H1 (cell line): Measurements from ENCODE around the gene ARAP3. TPM values are rescaled to one million over a fixed set of nuclear protein-coding genes. Genes with fewer than 3 reads are reported as not detected.

Experiments used
- CTCF ChIA-PET: fragments of 300-600 bp; sonication (Branson Sonifier 250); formaldehyde crosslinking; loops from one replicate; lab custom pipeline; 2021; ENCODE audit not compliant: partially characterized antibody; lab: Charles Lee
- POLR2A ChIA-PET: fragments of 300-600 bp; sonication (Branson Sonifier 250); formaldehyde crosslinking; loops from one replicate; lab custom pipeline; 2021; ENCODE audit warnings: inconsistent platforms; ENCODE audit not compliant: partially characterized antibody; lab: Charles Lee
- DNase-seq, 2 experiments: peaks; one replicate each; pipeline versions ENCODE4 v3.0.0 to v3.0.0-alpha.2; 2010 to 2022; ENCODE audit warnings: low spot score in 2 of 2, low read depth in 1 of 2, mixed read lengths in 1 of 2
- FAIRE-seq: peaks from 2 replicates; lab custom pipeline; 2011; peaks lifted over from hg19 to GRCh38; lab: Jason Lieb, UNC
- H2AFZ ChIP-seq: 2 replicates; pipeline ENCODE4 v1.8.1; 2012; ENCODE audit warnings: low read length, inconsistent platforms
- H2AK5ac ChIP-seq: 2 replicates; pipeline ENCODE4 v1.6.1; 2013; ENCODE audit warnings: low read depth, low read length
- H2BK120ac ChIP-seq: replicated peaks from 2 replicates; pipeline ENCODE3; 2013; ENCODE audit warnings: low read depth, low read length, inconsistent platforms
- H2BK12ac ChIP-seq: 2 replicates; pipeline ENCODE4 v1.6.1; 2013; ENCODE audit warnings: low read depth, low read length
- H2BK15ac ChIP-seq: 2 replicates; pipeline ENCODE4 v1.6.1; 2013; ENCODE audit warnings: low read length
- H2BK20ac ChIP-seq: 2 replicates; pipeline ENCODE4 v1.6.1; 2013; ENCODE audit warnings: low read length
- H2BK5ac ChIP-seq: 2 replicates; pipeline ENCODE4 v1.6.1; 2013; ENCODE audit warnings: low read depth, low read length
- H3K14ac ChIP-seq: 2 replicates; pipeline ENCODE4 v1.6.1; 2013; ENCODE audit warnings: inconsistent platforms; ENCODE audit not compliant: insufficient read length
- H3K18ac ChIP-seq: 2 replicates; pipeline ENCODE4 v1.6.1; 2013; ENCODE audit warnings: low read length; ENCODE audit errors: extremely low read depth
- H3K23ac ChIP-seq: 2 replicates; pipeline ENCODE4 v1.6.1; 2013; ENCODE audit warnings: inconsistent platforms; ENCODE audit not compliant: insufficient read length
- H3K23me2 ChIP-seq: 2 replicates; pipeline ENCODE4 v1.6.1; 2013; ENCODE audit warnings: low read depth, low read length
- H3K27ac ChIP-seq: 2 replicates; pipeline ENCODE4 v1.6.1; 2011; ENCODE audit warnings: low read depth, low read length, inconsistent platforms
- H3K27me3 ChIP-seq, 4 experiments: replicated peaks in 1 of 4; 1 replicate in 1 of 4; 2 replicates in 3 of 4; pipeline versions ENCODE4 v1.6.1 to v1.8.1; 2011 to 2013; ENCODE audit warnings: low read length in 3 of 4, mild to moderate bottlenecking in 3 of 4, inconsistent platforms in 2 of 4, mixed read lengths in 2 of 4, moderate library complexity in 1 of 4; ENCODE audit not compliant: control insufficient read depth in 3 of 4, insufficient read depth in 3 of 4; ENCODE audit errors: extremely low read depth in 1 of 4
- H3K36me3 ChIP-seq, 4 experiments: 2 replicates each; pipeline versions ENCODE4 v1.6.1 to v1.8.1; 2011 to 2013; ENCODE audit warnings: mild to moderate bottlenecking in 4 of 4, low read length in 3 of 4, moderate library complexity in 2 of 4, control low read depth in 1 of 4, inconsistent platforms in 1 of 4; ENCODE audit not compliant: insufficient read depth in 4 of 4, control insufficient read depth in 2 of 4
- H3K4ac ChIP-seq: replicated peaks from 2 replicates; pipeline ENCODE3; 2013; ENCODE audit warnings: low read length, low read depth, mixed read lengths, inconsistent platforms; ENCODE audit not compliant: insufficient read length
- H3K4me1 ChIP-seq, 4 experiments: replicated peaks in 1 of 4; 1 replicate in 1 of 4; 2 replicates in 3 of 4; pipeline versions ENCODE4 v1.6.1 to v1.8.1; 2011 to 2013; ENCODE audit warnings: low read length in 3 of 4, inconsistent platforms in 2 of 4, mixed read lengths in 1 of 4; ENCODE audit not compliant: insufficient read depth in 4 of 4, control insufficient read depth in 3 of 4
- H3K4me2 ChIP-seq, 2 experiments: 2 replicates each; pipeline versions ENCODE4 v1.6.1 to v1.8.1; 2011 to 2013; ENCODE audit warnings: low read depth in 2 of 2, low read length in 2 of 2, control low read depth in 1 of 2, inconsistent platforms in 1 of 2, mild to moderate bottlenecking in 1 of 2; ENCODE audit not compliant: insufficient read depth in 1 of 2
- H3K4me3 ChIP-seq, 4 experiments: fragments of 200-600, 300-600 bp in 1 of 4; sonication (generic), shearing (Covaris generic), sonication (Bioruptor Twin) in 1 of 4; 2 replicates each; pipeline versions ENCODE4 v1.5.1 to v1.8.1; 2011 to 2016; ENCODE audit warnings: low read length in 4 of 4, low read depth in 3 of 4, control low read depth in 2 of 4, inconsistent platforms in 2 of 4, mild to moderate bottlenecking in 2 of 4, mixed read lengths in 1 of 4, moderate library complexity in 1 of 4; ENCODE audit not compliant: insufficient read depth in 2 of 4; ENCODE audit errors: extremely low read depth in 1 of 4
- H3K56ac ChIP-seq: replicated peaks from 2 replicates; pipeline ENCODE3; 2013; ENCODE audit warnings: low read depth, mild to moderate bottlenecking, mixed read lengths, low read length, inconsistent platforms; ENCODE audit not compliant: insufficient read length
- H3K79me1 ChIP-seq: 2 replicates; pipeline ENCODE4 v1.6.1; 2013; ENCODE audit warnings: low read depth, low read length, control low read depth
- H3K79me2 ChIP-seq, 2 experiments: 2 replicates each; pipeline versions ENCODE4 v1.6.1 to v1.8.1; 2012 to 2013; ENCODE audit warnings: low read length in 2 of 2, mild to moderate bottlenecking in 2 of 2, inconsistent platforms in 1 of 2; ENCODE audit not compliant: insufficient read depth in 2 of 2, control insufficient read depth in 1 of 2
- H3K9ac ChIP-seq, 4 experiments: replicated peaks in 1 of 4; 1 replicate in 1 of 4; 2 replicates in 3 of 4; pipeline versions ENCODE4 v1.6.1 to v1.8.1; 2011 to 2013; ENCODE audit warnings: low read depth in 3 of 4, low read length in 3 of 4, control low read depth in 2 of 4, mild to moderate bottlenecking in 2 of 4, moderate library complexity in 2 of 4, inconsistent platforms in 1 of 4; ENCODE audit errors: extremely low read depth in 1 of 4
- H3K9me3 ChIP-seq, 2 experiments: 2 replicates each; pipeline versions ENCODE4 v1.6.1 to v1.8.1; 2012 to 2013; ENCODE audit warnings: mild to moderate bottlenecking in 2 of 2, moderate library complexity in 2 of 2, control low read depth in 1 of 2, inconsistent platforms in 1 of 2, low read depth in 1 of 2, low read length in 1 of 2, mixed read lengths in 1 of 2; ENCODE audit not compliant: insufficient read depth in 2 of 2
- H4K20me1 ChIP-seq, 2 experiments: replicated peaks in 1 of 2; 2 replicates each; pipeline versions ENCODE3 to v1.8.1; 2011 to 2013; ENCODE audit warnings: inconsistent platforms in 2 of 2, low read length in 2 of 2, mild to moderate bottlenecking in 1 of 2; ENCODE audit not compliant: insufficient read depth in 2 of 2, control insufficient read depth in 1 of 2
- H4K5ac ChIP-seq: 2 replicates; pipeline ENCODE4 v1.6.1; 2013; ENCODE audit warnings: low read length, low read depth, mixed read lengths, inconsistent platforms; ENCODE audit not compliant: insufficient read length
- H4K8ac ChIP-seq: 2 replicates; pipeline ENCODE4 v1.8.0; 2013; ENCODE audit warnings: mild to moderate bottlenecking, moderate library complexity, low read length, inconsistent platforms; ENCODE audit not compliant: insufficient read depth; ENCODE audit errors: extremely low read depth
- H4K91ac ChIP-seq: replicated peaks from 2 replicates; pipeline ENCODE3; 2013; ENCODE audit warnings: low read length, mixed read lengths, inconsistent platforms; ENCODE audit not compliant: insufficient read length
- ATF2 ChIP-seq: IDR thresholded peaks from 2 replicates; pipeline ENCODE4 v1.6.1; 2012; ENCODE audit warnings: low read length, inconsistent platforms
- BCL11A ChIP-seq, 2 experiments: IDR thresholded peaks; one replicate each; pipeline ENCODE4 v1.6.1; 2011; ENCODE audit warnings: low read depth in 2 of 2, low read length in 2 of 2, mild to moderate bottlenecking in 2 of 2
- CBX5 ChIP-seq: fragments of 300-800, 300-1000 bp; sonication (generic); IDR thresholded peaks from 2 replicates; pipeline ENCODE4 v1.7.1; 2016; ENCODE audit warnings: antibody characterized with exemption, low read length, low read depth
- EP300 ChIP-seq, 2 experiments: IDR thresholded peaks; 1 replicate in 1 of 2; 2 replicates in 1 of 2; pipeline ENCODE4 v1.6.1; 2011 to 2012; ENCODE audit warnings: low read depth in 2 of 2, low read length in 2 of 2, mild to moderate bottlenecking in 2 of 2, borderline replicate concordance in 1 of 2, inconsistent platforms in 1 of 2, moderate library complexity in 1 of 2
- GABPA ChIP-seq: IDR thresholded peaks from 2 replicates; pipeline ENCODE4 v1.6.1; 2011; ENCODE audit warnings: mild to moderate bottlenecking, low read length, moderate library complexity, borderline replicate concordance; ENCODE audit not compliant: insufficient read depth
- GTF2F1 ChIP-seq: IDR thresholded peaks from 2 replicates; pipeline ENCODE4 v1.6.1; 2012; ENCODE audit warnings: low read depth, low read length, improper control_type of control experiment, borderline replicate concordance
- NRF1 ChIP-seq: IDR thresholded peaks from 2 replicates; pipeline ENCODE4 v1.6.1; 2011; ENCODE audit warnings: mild to moderate bottlenecking, low read depth, low read length, improper control_type of control experiment
- RFX5 ChIP-seq: IDR thresholded peaks from 2 replicates; pipeline ENCODE4 v1.6.1; 2011; ENCODE audit warnings: low read depth, low read length, improper control_type of control experiment, borderline replicate concordance
- SP1 ChIP-seq: IDR thresholded peaks from 2 replicates; pipeline ENCODE4 v1.6.1; 2011; ENCODE audit warnings: low read depth, low read length
- WGBS, 2 experiments: shearing (Covaris generic) in 1 of 2; methylation state at CpG; one replicate each; pipeline versions ENCODE4 v1.1.6 to v1.1.7; 2013 to 2015; ENCODE audit warnings: low lambda C conversion rate in 2 of 2, mixed read lengths in 2 of 2, inconsistent platforms in 1 of 2, low coverage in 1 of 2, missing lambda C conversion rate in 1 of 2; ENCODE audit not compliant: insufficient replicate concordance in 2 of 2, insufficient coverage in 1 of 2, insufficient read length in 1 of 2; ENCODE audit errors: extremely low coverage in 1 of 2, missing lambda C conversion rate in 1 of 2; 5-methylcytosine and 5-hydroxymethylcytosine counted together
- polyA plus RNA-seq, 7 experiments: library from polyadenylated mRNA; depleted of rRNA in 3 of 7; stranded (reverse) in 5 of 7; unstranded in 2 of 7; fragments of >200 nt in 5 of 7; fragments of 200-250 nt in 2 of 7; gene quantifications; 1 replicate in 5 of 7; 2 replicates in 1 of 7; 4 replicates in 1 of 7; pipeline versions ENCODE4 v1.2.1 to v1.2.3, GENCODE V29; 2011 to 2013; ENCODE audit warnings: missing spikeins in 2 of 7, mixed read lengths in 2 of 7
- total RNA-seq: library from RNA; stranded (reverse); fragmentation: NEBNext Ultra II Directional; extraction: Animal tissue kit (Norgen Biotek cat#: 25700); gene quantifications from 2 replicates; pipeline ENCODE4 v1.2.1, GENCODE V29; 2021

ARAP3 gene
- total and polyA plus RNA-seq, 2 of the 8 experiments (the other 6 are each of a cell fraction or from before 2014, with no cell fraction given), result 14.4 to 48.6 TPM

DNA sequence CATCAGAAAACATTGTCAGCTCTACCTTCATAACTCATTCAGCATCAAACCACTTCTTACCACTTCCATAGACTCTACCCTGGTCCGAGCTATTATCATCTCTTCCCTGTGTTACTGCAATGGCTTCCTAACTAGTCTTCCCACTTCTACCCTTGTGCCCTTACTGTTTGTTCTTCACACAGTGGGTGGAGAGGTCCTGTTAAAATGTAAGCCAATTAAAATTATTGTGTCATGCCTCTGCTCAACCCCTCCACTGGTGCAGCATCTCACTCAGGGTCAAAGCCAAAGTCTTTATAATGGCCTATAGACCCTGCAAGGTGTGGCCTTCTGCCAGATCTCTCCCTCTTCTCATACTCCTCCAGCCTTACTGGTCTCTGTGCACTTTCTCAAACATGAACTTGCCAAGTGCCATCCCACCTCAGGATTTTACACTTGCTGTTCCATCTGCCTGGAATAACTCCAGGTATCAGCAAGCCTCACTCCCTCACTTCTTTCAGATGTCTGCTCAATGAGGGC lies 22.8 kb upstream of the ARAP3 start:
- H3K18ac ChIP-seq, result no peak overlapping the region
- H3K27me3 ChIP-seq, result peaks cover 0 to 36% (median 30%) of the 10 kb centered on the region in 4 experiments; a peak in 6 of 7 replicates
- H4K8ac ChIP-seq, result no peak overlapping the region
- H3K4ac ChIP-seq, result no peak overlapping the region
- H4K5ac ChIP-seq, result no peak overlapping the region
- DNase-seq (no peak), FAIRE-seq (no peak)
- no peak overlapping the region for H3K4me2 ChIP-seq
- H2AFZ ChIP-seq, result no peak overlapping the region
- no peak overlapping the region for H2BK20ac ChIP-seq
- no peaks in the 10 kb centered on the region for H4K20me1 ChIP-seq
- H3K79me1 ChIP-seq, result no peaks in the 10 kb centered on the region
- no peak overlapping the region for H2BK12ac ChIP-seq
- H3K27ac ChIP-seq, result no peak overlapping the region
- POLR2A ChIA-PET, result interaction anchor here (1.5 to 2.4 kb wide), 2 partner anchors 25 to 53 kb away, joined by 4 to 7 read pairs; no protein-coding TSS in a partner anchor
- 91% methylated on average over 1 of the region's 1 CpG; no CpG with 5 or more reads in 1 of the 2 experiments for WGBS, 2 experiments
- no peak overlapping the region for H3K23ac ChIP-seq
- no peak overlapping the region for H4K91ac ChIP-seq
- H2BK120ac ChIP-seq, result no peak overlapping the region
- H3K9me3 ChIP-seq, result no peaks in the 10 kb centered on the region
- H3K79me2 ChIP-seq, result no peaks in the 10 kb centered on the region
- H3K23me2 ChIP-seq, result peaks cover 11% of the 10 kb centered on the region; the same call in 1 of the 2 replicates
- H3K36me3 ChIP-seq, result no peaks in the 10 kb centered on the region
- no peak overlapping the region for H3K14ac ChIP-seq
- no peak overlapping the region for H3K9ac ChIP-seq
- no peak overlapping the region for H2AK5ac ChIP-seq
- no peak overlapping the region for H3K4me3 ChIP-seq
- H3K4me1 ChIP-seq, result peaks cover 5 to 9% (median 5%) of the 10 kb centered on the region in 4 experiments
- no peak overlapping the region for H2BK5ac ChIP-seq
- H3K56ac ChIP-seq, result no peak overlapping the region
- H2BK15ac ChIP-seq, result no peak overlapping the region
- CTCF ChIA-PET, result interaction anchor here (0.6 to 15.1 kb wide), 13 partner anchors 9 to 218 kb away, joined by 3 to 345 read pairs (median 30); partner anchors contain the start of genes DELE1 and PCDH1
- TF ChIP-seq SP1, result no peak
- TF ChIP-seq GABPA, result no peak
- no peak for TF ChIP-seq CBX5
- no peak for TF ChIP-seq RFX5
- no peak for TF ChIP-seq NRF1
- TF ChIP-seq BCL11A (IDR thresholded peaks at IDR 0.05; ENCODE audit: low read depth in 2 of 2, low read length in 2 of 2), result no peak
- no peak for TF ChIP-seq ATF2
- TF ChIP-seq GTF2F1, result no peak
- TF ChIP-seq EP300 (IDR thresholded peaks at IDR 0.05; ENCODE audit: borderline replicate concordance in 1 of 2, low read depth in 2 of 2, low read length in 2 of 2), result no peak
